Pulmonary artery endothelial cell (primary cell): ENCODE results near the gene PSG1. TPM values are rescaled to one million over a fixed set of nuclear protein-coding genes. Genes with fewer than 3 reads are reported as not detected.
"Not testable (repeated sequence)": the region's sequence is repeated elsewhere in the genome, so short reads cannot be mapped to it uniquely, and the experiment has no call there.

Source experiments
- DNase-seq: peaks from one replicate; pipeline ENCODE4 v3.0.0-alpha.2; 2011; ENCODE audit warnings: low read depth, low spot score
- total RNA-seq: library from RNA; depleted of rRNA; stranded (reverse); fragments of >200 nt; gene quantifications from 2 replicates; pipeline ENCODE4 v1.2.3, GENCODE V29; 2014

PSG1 gene
- total RNA-seq, 1 donor from 2014 or later, result under 0.01 TPM

- DNase-seq, result not testable (repeated sequence)
Measured at GRCh38 chr19:42821306-42821977, 58.1 kb downstream of the PSG1 start.

GRCh38 chr19:42819960-42820650 lies 59.4 kb downstream of the PSG1 start:
- not testable (repeated sequence) for DNase-seq

GRCh38 chr19:42816894-42817293 lies 62.6 kb downstream of the PSG1 start:
- no peak for DNase-seq

Other genes with a start within 250 kb of the PSG1 start
- not detected in 2 replicates for gene PSG3, start 139.2 kb downstream of the PSG1 start, total RNA-seq
- gene PSG8, start 114.0 kb downstream of the PSG1 start, total RNA-seq, result not detected in 2 replicates
- gene PSG6, start 38.2 kb upstream of the PSG1 start, total RNA-seq, result not detected in 2 replicates
- gene PSG7, start 57.5 kb upstream of the PSG1 start, total RNA-seq, result not detected in 2 replicates
- not detected in 2 replicates for gene PSG11, start 146.8 kb upstream of the PSG1 start, total RNA-seq
- gene PSG2, start 203.0 kb upstream of the PSG1 start, total RNA-seq, result not detected in 2 replicates